ENCODE measurements around the gene POT1.

The POT1 gene

GRCh38 chr7:124857672-124858235 is 71.9 kb downstream of the POT1 start:
- no peak overlapping the region for H3K4me3 ChIP-seq (ENCODE audit: low read depth, low read length)
- TF ChIP-seq CTCF (IDR thresholded peaks at IDR 0.05; ENCODE audit: insufficient read depth, low read depth, low read length, missing control alignments) = no peak
- DNase-seq (ENCODE audit: low read depth) = no peak

GRCh38 chr7:124856299-124856888 is 73.2 kb downstream of the POT1 start:
- TF ChIP-seq CTCF (IDR thresholded peaks at IDR 0.05; ENCODE audit: insufficient read depth, low read depth, low read length, missing control alignments) = peak; percentile 40
- no peak overlapping the region for H3K4me3 ChIP-seq (ENCODE audit: low read depth, low read length)
- peak; percentile 35 for DNase-seq (ENCODE audit: low read depth)

- TF ChIP-seq CTCF (IDR thresholded peaks at IDR 0.05; ENCODE audit: insufficient read depth, low read depth, low read length, missing control alignments) = no peak
- H3K4me3 ChIP-seq (ENCODE audit: low read depth, low read length) = no peak overlapping the region
- DNase-seq (ENCODE audit: low read depth) = no peak
Observed at GRCh38 chr7:124843336-124843735, 86.3 kb downstream of the POT1 start.

GRCh38 chr7:124840435-124840834 is 89.2 kb downstream of the POT1 start:
- TF ChIP-seq CTCF (IDR thresholded peaks at IDR 0.05; ENCODE audit: insufficient read depth, low read depth, low read length, missing control alignments) = no peak
- no peak overlapping the region for H3K4me3 ChIP-seq (ENCODE audit: low read depth, low read length)
- DNase-seq (ENCODE audit: low read depth) = no peak

GRCh38 chr7:124839687-124840086 is 89.9 kb downstream of the POT1 start:
- DNase-seq (ENCODE audit: low read depth) = no peak
- no peak for TF ChIP-seq CTCF (IDR thresholded peaks at IDR 0.05; ENCODE audit: insufficient read depth, low read depth, low read length, missing control alignments)
- no peak overlapping the region for H3K4me3 ChIP-seq (ENCODE audit: low read depth, low read length)

GRCh38 chr7:124836173-124836572 is 93.5 kb downstream of the POT1 start:
- no peak for TF ChIP-seq CTCF (IDR thresholded peaks at IDR 0.05; ENCODE audit: insufficient read depth, low read depth, low read length, missing control alignments)
- DNase-seq (ENCODE audit: low read depth) = no peak
- H3K4me3 ChIP-seq (ENCODE audit: low read depth, low read length) = no peak overlapping the region

- TF ChIP-seq CTCF (IDR thresholded peaks at IDR 0.05; ENCODE audit: insufficient read depth, low read depth, low read length, missing control alignments) = no peak
- DNase-seq (ENCODE audit: low read depth) = no peak
- H3K4me3 ChIP-seq (ENCODE audit: low read depth, low read length) = no peak overlapping the region
Observed at GRCh38 chr7:124818807-124819206, 110.8 kb downstream of the POT1 start.
